H1 (cell line): ENCODE measurements around the gene NFKBIZ. TPM values are rescaled to one million over a fixed set of nuclear protein-coding genes. Genes with fewer than 3 reads are reported as not detected.

Source experiments
- EP300 ChIP-seq, 2 experiments: IDR thresholded peaks; 1 replicate in 1 of 2; 2 replicates in 1 of 2; pipeline ENCODE4 v1.6.1; 2011 to 2012; ENCODE audit warnings: low read depth in 2 of 2, low read length in 2 of 2, mild to moderate bottlenecking in 2 of 2, borderline replicate concordance in 1 of 2, inconsistent platforms in 1 of 2, moderate library complexity in 1 of 2
- ZNF274 ChIP-seq: IDR thresholded peaks from 2 replicates; pipeline ENCODE4 v1.7.0; 2012; ENCODE audit warnings: low read length, borderline replicate concordance; ENCODE audit errors: extremely low read depth
- polyA plus RNA-seq, 7 experiments: library from polyadenylated mRNA; depleted of rRNA in 3 of 7; stranded (reverse) in 5 of 7; unstranded in 2 of 7; fragments of >200 nt in 5 of 7; fragments of 200-250 nt in 2 of 7; gene quantifications; 1 replicate in 5 of 7; 2 replicates in 1 of 7; 4 replicates in 1 of 7; pipeline versions ENCODE4 v1.2.1 to v1.2.3, GENCODE V29; 2011 to 2013; ENCODE audit warnings: missing spikeins in 2 of 7, mixed read lengths in 2 of 7
- total RNA-seq: library from RNA; stranded (reverse); fragmentation: NEBNext Ultra II Directional; extraction: Animal tissue kit (Norgen Biotek cat#: 25700); gene quantifications from 2 replicates; pipeline ENCODE4 v1.2.1, GENCODE V29; 2021

The NFKBIZ gene
- total and polyA plus RNA-seq, 2 of the 8 experiments (the other 6 are each of a cell fraction or from before 2014, with no cell fraction given), result 7.2 to 24.5 TPM

DNA sequence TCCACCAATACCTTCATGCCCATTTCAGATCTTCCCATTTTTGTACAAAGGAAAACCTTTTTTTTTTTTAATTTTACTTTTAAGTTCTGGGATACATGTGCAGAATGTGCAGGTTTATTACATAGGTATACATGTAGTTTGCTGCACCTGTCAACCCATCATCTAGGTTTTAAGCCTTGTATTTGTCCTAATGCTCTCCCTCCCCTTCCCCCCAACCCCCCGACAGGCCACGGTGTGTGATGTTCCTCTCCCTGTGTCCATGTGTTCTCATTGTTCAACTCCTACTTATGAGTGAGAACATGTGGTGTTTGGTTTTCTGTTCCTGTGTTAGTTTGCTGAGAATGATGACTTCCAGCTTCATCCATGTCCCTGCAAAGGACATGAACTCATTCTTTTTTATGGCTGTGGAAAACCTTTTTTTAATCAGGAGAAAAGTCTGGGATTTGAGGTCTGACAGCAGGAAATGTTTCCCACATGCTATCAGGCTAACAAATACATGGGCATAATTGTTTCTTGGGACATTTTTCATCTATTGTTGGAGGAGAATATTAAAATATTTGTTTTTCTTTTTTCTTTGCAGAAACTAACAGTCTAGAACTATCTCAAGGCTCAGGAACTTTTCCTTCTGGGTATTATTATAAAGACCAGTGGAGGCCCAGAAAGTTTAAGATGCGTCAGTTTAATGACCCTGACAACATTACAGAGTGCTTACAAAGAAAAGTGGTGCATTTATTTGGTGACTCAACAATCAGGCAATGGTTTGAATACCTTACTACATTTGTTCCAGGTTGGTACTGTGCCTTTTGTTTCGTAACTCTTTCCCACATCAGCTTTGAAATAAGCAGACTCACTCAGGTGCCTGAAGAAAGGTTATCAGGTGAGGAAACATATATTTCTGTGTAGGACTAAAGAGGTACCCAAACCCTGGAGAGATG is 32.8 kb upstream of the NFKBIZ start (continued):
- TF ChIP-seq ZNF274 (no peak), EP300 (IDR thresholded peaks at IDR 0.05; ENCODE audit: borderline replicate concordance in 1 of 2, low read depth in 2 of 2, low read length in 2 of 2) (no peak)
- TF ChIP-seq, all 59 proteins: peak for 0
